ENCODE measurements around the gene ANO2.

DNA sequence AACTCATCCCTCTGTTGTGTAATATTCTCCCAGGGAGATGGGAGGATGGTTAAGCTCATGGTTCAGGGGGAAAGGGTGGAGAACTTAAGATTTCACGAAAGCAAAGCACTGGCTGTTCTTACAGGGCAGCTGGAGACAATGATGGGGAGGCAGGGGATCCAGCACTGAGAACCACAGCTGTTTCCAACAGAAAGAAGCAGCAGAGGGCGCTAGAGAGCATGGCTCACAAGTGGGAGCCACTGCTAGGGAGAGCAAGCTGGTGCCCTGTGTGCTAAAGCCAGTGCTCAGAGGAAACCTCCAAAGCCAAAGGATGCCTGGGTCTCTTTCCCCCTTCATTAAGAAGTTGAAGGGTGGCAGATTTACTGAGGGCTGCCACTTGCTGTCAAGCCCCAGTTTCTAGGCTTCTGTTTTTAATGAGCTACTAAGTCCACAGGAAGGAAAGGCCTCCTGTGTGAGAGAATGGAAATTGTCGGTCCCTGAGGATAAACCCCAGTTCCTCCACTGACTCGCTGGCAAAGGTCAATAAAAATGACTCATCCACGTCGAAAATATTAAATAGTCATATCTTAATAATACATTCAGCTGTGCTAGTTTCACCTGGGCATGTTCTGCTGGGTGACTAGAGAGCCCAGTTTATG lies 199.7 kb downstream of the ANO2 start:
- no peak for TF ChIP-seq POLR2A (IDR thresholded peaks at IDR 0.05; ENCODE audit: low read length)
- no peak for TF ChIP-seq GATA1 (IDR thresholded peaks at IDR 0.05; ENCODE audit: low read depth, low read length)
